Natural killer cell treated with Interleukin-12 subunit alpha and Interleukin-12 subunit beta and Interleukin-15 and Interleukin-18, amount 100 ng/mL, for 72 hours (primary cell): ENCODE data around the gene ANKRD13C. TPM values are rescaled to one million over a fixed set of nuclear protein-coding genes. Genes with fewer than 3 reads are reported as not detected.

ENCODE experiments used
- ATAC-seq, 2 donors: fragments of 150-1000 bp; cut with Tn5 transposase in 1 of 2; sonication (Bioruptor Pico), chemical (Tn5 transposase) in 1 of 2; 2 replicates each; pipeline ENCODE4 v1.10.0; 2021
- DNase-seq: peaks from one replicate; pipeline ENCODE4 v3.0.0; 2022; ENCODE audit warnings: low spot score
- H3K27ac Mint-ChIP-seq, 2 donors: 1 replicate in 1 of 2; 2 replicates in 1 of 2; pipeline ENCODE4 v1.8.0; 2022; ENCODE audit warnings: mixed read lengths in 2 of 2, mild to moderate bottlenecking in 1 of 2, moderate library complexity in 1 of 2
- H3K27me3 Mint-ChIP-seq, 2 donors: 1 replicate in 1 of 2; 2 replicates in 1 of 2; pipeline ENCODE4 v1.8.0; 2022; ENCODE audit warnings: mixed read lengths in 2 of 2
- H3K36me3 Mint-ChIP-seq: one replicate; pipeline ENCODE4 v1.8.0; 2022; ENCODE audit warnings: mixed read lengths
- H3K4me1 Mint-ChIP-seq, 2 donors: 1 replicate in 1 of 2; 2 replicates in 1 of 2; pipeline ENCODE4 v1.8.0; 2022; ENCODE audit warnings: low read depth in 2 of 2, mixed read lengths in 2 of 2, mild to moderate bottlenecking in 1 of 2
- H3K4me3 Mint-ChIP-seq: one replicate; pipeline ENCODE4 v1.8.0; 2022; ENCODE audit warnings: mixed read lengths
- H3K9me3 Mint-ChIP-seq: 2 replicates; pipeline ENCODE4 v1.8.0; 2022; ENCODE audit warnings: mixed read lengths
- total RNA-seq, 2 donors: library from RNA; stranded (reverse); gene quantifications; one replicate each; pipeline ENCODE4 v1.2.3, GENCODE V29; 2022

Gene ANKRD13C
- total RNA-seq, 2 donors from 2014 or later: 27.0 to 33.2 TPM

DNA sequence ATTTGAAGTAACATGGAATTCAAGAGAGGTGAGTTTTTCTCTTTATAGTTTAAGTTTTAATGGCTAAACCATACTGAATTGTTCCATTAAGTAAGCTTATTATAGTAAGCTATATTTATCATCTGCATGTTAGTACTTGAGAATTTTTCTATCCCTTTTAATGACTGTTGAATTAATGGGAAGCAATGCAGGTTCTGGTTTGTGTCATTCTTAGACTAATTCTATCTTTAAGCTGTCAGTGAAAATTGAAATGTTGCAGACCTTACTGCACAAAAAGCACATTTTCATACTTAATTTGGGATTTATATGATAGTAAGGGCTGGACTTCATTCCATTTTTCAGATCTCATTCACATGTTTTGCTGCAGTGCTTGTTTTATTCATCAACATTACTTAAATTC lies 107.4 kb downstream of the ANKRD13C start:
- Mint-ChIP-seq H3K27ac (peak overlapping the region in 1 of 2 donors; percentile 92), H3K9me3 (no peaks in the 10 kb centered on the region), H3K36me3 (peaks cover 50% of the 10 kb centered on the region), H3K27me3 (no peaks in the 10 kb centered on the region), H3K4me3 (no peak overlapping the region), H3K4me1 (peaks cover 14 to 29% of the 10 kb centered on the region in 2 donors)
- DNase-seq: no peak
- no peak for ATAC-seq

DNA sequence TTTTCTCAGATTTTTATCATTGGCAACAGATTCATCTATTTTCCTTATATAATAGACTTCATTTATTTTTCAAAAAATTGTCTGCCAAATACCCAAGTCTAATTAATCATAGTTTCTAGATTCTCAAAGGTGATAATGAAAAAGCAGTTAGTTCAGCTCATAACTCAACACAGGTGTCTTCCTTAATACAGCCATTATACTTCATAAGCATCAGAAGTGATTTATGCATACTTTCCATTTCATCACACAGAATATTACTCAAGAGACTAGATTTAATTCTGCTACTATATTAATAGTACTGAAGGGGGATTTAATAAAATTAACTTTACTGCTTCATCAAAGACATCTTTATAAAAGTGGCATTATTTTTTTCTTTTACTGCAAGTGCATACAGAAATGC lies 114.6 kb downstream of the ANKRD13C start:
- Mint-ChIP-seq H3K27ac (no peak overlapping the region), H3K9me3 (no peaks in the 10 kb centered on the region), H3K4me1 (peaks cover 0 to 4% of the 10 kb centered on the region in 2 donors), H3K4me3 (no peak overlapping the region), H3K27me3 (no peaks in the 10 kb centered on the region), H3K36me3 (peaks cover 33% of the 10 kb centered on the region)
- ATAC-seq (no peak), DNase-seq (no peak)

DNA sequence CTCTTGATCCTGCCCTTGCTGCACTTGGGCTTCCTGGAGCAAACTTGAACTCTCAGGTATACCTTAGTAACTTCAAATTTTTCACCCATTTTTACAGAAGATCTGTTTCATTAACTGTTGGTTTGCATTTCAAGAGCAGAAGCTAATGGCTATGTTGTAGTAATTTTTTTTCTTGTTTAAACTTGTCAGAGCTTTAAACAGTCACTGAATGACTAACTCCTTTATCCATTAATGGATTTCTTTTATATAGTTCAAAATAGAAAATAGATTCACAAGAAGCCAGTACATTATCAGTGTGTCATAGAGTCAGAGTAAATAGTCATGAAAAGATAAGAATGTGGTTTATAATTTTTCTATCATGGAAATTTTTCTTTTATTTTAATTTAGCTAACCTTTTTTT lies 119.8 kb downstream of the ANKRD13C start:
- peaks cover 5 to 8% of the 10 kb centered on the region in 2 donors for H3K4me1 Mint-ChIP-seq
- no peak overlapping the region for H3K27ac Mint-ChIP-seq
- H3K4me3 Mint-ChIP-seq: no peak overlapping the region
- H3K27me3 Mint-ChIP-seq: no peaks in the 10 kb centered on the region
- no peak for ATAC-seq
- DNase-seq: no peak
- H3K9me3 Mint-ChIP-seq: no peaks in the 10 kb centered on the region
- H3K36me3 Mint-ChIP-seq: peaks cover 32% of the 10 kb centered on the region

DNA sequence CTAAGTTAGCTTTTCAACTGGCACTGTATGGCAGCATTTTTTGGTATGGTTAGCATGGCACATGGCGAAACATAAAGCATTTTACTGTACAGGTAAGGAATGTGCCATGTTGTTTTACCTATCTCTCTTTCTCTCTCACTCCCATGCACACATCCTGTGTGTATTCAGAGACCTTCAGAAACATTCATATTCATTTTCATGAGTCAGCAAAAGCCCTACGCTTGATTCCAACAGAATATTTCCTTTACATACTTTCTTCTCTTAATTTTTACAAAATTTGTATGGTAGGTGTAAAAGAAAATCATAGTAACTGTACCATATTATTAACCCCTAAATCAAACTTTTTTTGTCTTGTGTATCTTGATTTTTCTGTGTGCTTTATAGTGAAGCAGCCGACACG lies 123.0 kb downstream of the ANKRD13C start:
- no peak for ATAC-seq
- DNase-seq: no peak
- Mint-ChIP-seq H3K36me3 (peaks cover 35% of the 10 kb centered on the region), H3K4me1 (peaks cover 25 to 30% of the 10 kb centered on the region in 2 donors), H3K4me3 (no peak overlapping the region), H3K27me3 (no peaks in the 10 kb centered on the region), H3K27ac (no peak overlapping the region), H3K9me3 (no peaks in the 10 kb centered on the region)

DNA sequence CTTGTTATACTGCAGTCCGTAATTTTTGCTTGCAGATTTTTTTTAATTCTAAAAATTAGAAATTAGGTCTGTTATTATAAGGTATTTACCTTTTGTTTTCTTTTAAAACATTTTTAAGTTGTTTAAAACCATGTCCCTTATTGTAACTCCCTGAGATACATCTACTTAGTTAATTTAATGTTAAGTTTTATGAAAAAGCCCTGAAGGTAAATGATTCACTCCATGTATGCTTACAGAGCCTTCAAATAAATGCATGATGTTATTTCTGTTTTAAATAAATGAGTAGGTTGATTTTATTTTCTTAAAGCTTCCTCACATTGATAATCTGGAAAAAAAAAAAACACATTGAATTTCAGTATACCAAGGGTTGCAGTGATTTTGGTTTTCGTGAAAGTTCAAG lies 125.9 kb downstream of the ANKRD13C start:
- ATAC-seq (no peak), DNase-seq (no peak)
- H3K27me3 Mint-ChIP-seq: no peaks in the 10 kb centered on the region
- H3K4me3 Mint-ChIP-seq: no peak overlapping the region
- H3K36me3 Mint-ChIP-seq: peaks cover 39% of the 10 kb centered on the region
- H3K27ac Mint-ChIP-seq: peak overlapping the region; percentile 69 to 83
- H3K9me3 Mint-ChIP-seq: no peaks in the 10 kb centered on the region
- peaks cover 31 to 43% of the 10 kb centered on the region in 2 donors for H3K4me1 Mint-ChIP-seq

DNA sequence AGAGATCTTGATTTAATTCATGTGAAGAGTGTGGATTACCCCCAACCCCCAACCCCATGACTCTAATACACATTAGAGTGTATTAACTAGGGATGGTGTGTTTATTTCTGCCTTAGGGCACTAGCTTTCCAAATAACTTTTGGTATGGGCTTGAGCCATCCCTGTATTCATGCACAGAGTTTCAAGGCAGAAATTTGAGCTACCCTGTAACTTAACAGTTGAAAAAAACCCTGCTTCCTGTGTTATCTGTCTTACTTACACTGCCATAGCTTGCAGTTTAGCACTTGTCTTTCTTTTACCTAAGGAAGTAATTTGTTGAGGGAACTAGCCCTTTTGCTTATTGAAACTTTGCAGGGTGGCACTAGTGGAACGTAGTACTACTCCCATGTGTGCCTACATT lies 127.1 kb downstream of the ANKRD13C start:
- peak overlapping the region; percentile 69 to 83 for H3K27ac Mint-ChIP-seq
- H3K4me1 Mint-ChIP-seq: peaks cover 37 to 55% of the 10 kb centered on the region in 2 donors
- ATAC-seq (peak; percentile 53 to 60), DNase-seq (no peak)
- H3K36me3 Mint-ChIP-seq: peaks cover 37% of the 10 kb centered on the region
- peak overlapping the region; percentile 32 for H3K4me3 Mint-ChIP-seq
- H3K27me3 Mint-ChIP-seq: no peaks in the 10 kb centered on the region
- H3K9me3 Mint-ChIP-seq: no peaks in the 10 kb centered on the region

DNA sequence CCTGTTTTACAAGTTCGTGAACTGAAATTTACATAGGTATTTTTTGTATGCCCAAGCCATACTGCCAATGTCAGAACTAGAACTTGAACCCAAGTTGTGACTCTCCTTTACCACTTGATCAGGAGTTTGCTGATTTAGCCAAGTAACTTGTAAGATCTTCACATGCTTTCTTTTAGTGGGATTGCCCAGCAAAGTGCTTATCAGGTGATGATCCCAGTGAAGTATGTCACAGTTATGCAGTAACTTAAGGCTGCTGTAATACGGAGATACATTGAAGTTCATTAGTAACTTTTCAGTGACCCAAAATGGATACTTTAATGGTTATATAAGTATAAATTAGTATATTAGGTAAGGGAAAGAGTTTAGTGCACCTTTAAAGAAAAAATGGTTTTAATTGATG lies 129.6 kb downstream of the ANKRD13C start:
- H3K27me3 Mint-ChIP-seq: no peaks in the 10 kb centered on the region
- peaks cover 42 to 68% of the 10 kb centered on the region in 2 donors for H3K4me1 Mint-ChIP-seq
- H3K36me3 Mint-ChIP-seq: peaks cover 26% of the 10 kb centered on the region
- no peaks in the 10 kb centered on the region for H3K9me3 Mint-ChIP-seq
- DNase-seq: no peak
- H3K27ac Mint-ChIP-seq: peak overlapping the region in 1 of 2 donors; percentile 90
- ATAC-seq: no peak
- H3K4me3 Mint-ChIP-seq: no peak overlapping the region

DNA sequence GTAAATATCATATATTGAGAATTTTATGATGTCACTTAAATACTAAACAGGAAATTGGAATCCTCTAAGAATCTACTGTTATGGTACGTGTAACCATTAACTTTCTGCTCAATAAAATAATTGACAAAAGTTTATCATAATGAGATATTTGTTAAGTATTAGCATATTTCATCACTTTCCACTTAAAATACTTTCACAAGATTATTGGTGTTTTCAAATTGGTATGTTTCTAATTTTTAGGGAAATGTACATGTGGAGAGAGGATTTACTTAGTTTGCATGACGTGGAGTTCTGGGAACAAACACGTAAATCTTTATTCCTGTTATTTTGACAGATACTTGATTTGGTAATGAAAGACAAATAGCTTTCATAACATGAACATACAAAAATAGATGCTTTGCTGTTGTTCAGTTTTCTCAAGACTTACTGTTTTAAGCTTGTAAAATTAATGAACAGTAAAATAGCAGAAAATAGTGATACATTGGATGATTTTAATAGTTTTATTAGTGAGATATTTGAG lies 131.7 kb downstream of the ANKRD13C start:
- Mint-ChIP-seq H3K4me1 (peaks cover 39 to 59% of the 10 kb centered on the region in 2 donors), H3K4me3 (peak overlapping the region; percentile 88), H3K27me3 (no peaks in the 10 kb centered on the region), H3K9me3 (no peaks in the 10 kb centered on the region), H3K27ac (peak overlapping the region; percentile 90 to 97), H3K36me3 (peaks cover 19% of the 10 kb centered on the region)
- no peak for DNase-seq
- no peak for ATAC-seq

DNA sequence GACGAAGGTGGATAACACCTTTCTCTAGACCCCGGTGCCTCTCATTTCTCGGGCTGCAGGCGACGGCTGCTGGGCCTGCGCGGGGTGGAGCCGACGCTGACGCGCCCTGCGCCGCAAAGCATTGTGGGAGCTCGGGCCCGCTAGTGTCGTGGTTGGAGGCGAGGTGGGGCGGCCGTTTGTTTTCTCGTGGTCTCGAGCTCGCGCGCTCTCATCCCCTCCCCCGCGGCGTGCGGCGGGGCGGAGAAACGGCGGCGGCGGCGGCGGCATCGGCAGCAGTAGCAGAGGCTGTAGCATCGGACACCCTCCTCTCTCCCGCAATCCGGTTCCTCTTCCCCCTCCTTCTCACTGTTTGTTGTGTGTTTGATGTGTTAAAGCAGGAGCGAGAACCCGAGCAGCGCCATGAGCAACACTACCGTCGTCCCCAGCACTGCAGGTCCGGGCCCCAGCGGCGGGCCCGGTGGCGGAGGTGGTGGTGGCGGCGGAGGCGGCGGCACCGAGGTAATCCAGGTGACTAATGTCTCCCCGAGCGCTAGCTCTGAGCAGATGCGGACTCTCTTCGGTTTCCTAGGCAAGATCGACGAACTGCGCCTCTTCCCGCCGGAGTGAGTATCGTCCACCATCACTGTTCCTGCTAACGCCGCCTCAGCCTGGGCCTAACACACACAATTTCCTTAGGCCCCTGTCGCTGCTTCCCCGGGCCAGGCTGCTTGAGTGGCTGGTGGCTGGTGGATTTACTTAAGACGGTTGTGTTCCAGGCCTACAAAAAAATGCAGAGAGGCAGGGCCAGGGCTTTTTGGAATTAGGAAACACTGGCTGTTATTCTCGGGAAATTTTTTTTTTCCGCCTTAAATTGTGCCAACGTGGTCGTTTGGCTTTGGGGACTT lies 133.0 kb downstream of the ANKRD13C start, which contains the start of gene SRSF11:
Gene SRSF11 (plus strand): TSS at position 143 of the 884 bp plus-strand sequence. CDS start 257 bp downstream, at position 400.
- DNase-seq: peak; percentile 95
- H3K27ac Mint-ChIP-seq: peak within 1 kb of the TSS; percentile 90 to 97
- H3K27me3 Mint-ChIP-seq: no peaks in the 10 kb centered on the region
- H3K4me1 Mint-ChIP-seq: peaks cover 32 to 46% of the 10 kb centered on the region in 2 donors
- no peaks in the 10 kb centered on the region for H3K9me3 Mint-ChIP-seq
- H3K36me3 Mint-ChIP-seq: peaks cover 19% of the 10 kb centered on the region
- peak within 1 kb of the TSS; percentile 88 for H3K4me3 Mint-ChIP-seq
- ATAC-seq: peak; percentile 99 to 100

DNA sequence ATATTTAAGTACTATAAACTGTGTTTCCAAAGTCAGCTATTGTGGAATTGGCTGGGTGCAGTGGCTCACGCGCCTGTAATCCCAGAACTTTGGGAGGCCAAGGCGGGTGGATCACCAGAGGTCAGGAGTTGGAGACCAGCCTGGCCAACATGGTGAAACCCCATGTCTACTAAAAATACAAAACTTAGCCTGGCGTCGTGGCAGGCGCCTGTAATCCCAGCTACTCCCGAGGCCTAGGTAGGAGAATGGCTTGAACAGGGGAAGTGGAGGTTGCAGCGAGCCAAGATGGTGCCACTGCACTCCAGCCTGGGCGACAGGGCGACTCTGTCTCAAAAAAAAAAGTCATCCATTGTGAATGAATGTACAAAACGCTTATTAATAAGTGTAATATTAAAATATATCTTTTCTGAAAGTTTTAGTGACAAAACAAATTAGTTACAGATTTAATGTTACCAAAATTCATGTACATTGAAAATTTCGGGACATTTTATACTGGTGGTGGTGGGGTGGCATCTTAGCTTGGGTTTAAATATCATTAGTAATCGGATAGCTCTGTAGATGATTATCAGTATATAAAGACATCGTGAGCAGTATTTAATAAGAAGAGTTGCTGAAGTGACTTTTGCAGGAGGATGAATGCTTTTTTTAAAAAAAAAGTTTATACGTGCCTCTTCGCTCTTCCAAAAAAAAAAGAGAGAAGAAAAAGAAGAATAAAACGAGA lies 133.8 kb downstream of the ANKRD13C start:
- ATAC-seq (no peak), DNase-seq (no peak)
- Mint-ChIP-seq H3K4me1 (peaks cover 32 to 46% of the 10 kb centered on the region in 2 donors), H3K4me3 (peak overlapping the region; percentile 88), H3K27me3 (no peaks in the 10 kb centered on the region), H3K27ac (peak overlapping the region; percentile 90 to 97), H3K36me3 (peaks cover 19% of the 10 kb centered on the region), H3K9me3 (no peaks in the 10 kb centered on the region)

DNA sequence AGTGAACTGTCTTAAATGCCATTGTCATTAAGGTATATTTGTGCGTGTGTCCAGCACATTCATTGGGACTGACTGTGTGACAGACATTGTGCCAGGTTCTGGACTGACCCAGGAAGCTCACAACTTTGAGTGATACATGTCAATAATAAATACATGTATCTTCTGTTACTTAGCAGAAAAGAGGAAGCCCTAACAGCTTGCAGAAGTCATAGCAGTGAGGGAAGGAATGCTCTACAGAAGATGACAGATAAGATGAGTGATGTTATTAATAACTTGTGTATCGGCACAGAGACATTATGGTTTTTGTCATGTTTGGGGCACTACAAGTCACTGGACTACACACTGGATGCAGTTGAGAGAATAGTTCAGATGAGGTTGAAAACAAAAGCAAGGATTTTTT lies 134.5 kb downstream of the ANKRD13C start:
- ATAC-seq: no peak
- Mint-ChIP-seq H3K36me3 (peaks cover 19% of the 10 kb centered on the region), H3K27ac (peak overlapping the region; percentile 90 to 97), H3K9me3 (no peaks in the 10 kb centered on the region), H3K4me1 (peaks cover 32 to 46% of the 10 kb centered on the region in 2 donors), H3K27me3 (no peaks in the 10 kb centered on the region), H3K4me3 (peak overlapping the region; percentile 88)
- no peak for DNase-seq

DNA sequence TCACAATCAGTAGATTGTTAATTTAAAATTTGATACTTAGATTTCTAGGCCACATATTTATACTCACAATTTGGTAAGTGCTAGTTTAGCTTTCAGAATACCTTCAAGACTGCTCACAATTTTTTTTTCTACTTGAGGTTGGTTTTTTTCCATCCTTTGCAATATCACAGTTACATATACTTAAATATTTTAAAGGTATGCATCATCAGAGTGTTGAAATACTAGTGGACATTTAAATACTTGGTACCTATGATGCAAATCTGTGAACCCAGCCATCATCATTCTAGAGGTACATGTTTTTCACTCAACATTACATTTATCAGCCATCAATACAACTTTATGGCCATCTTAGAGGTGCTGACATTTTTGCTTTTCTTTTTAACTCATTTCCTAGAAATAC lies 143.0 kb downstream of the ANKRD13C start:
- Mint-ChIP-seq H3K4me3 (no peak overlapping the region), H3K4me1 (peaks cover 15 to 24% of the 10 kb centered on the region in 2 donors), H3K27me3 (no peaks in the 10 kb centered on the region), H3K36me3 (no peaks in the 10 kb centered on the region), H3K27ac (no peak overlapping the region), H3K9me3 (no peaks in the 10 kb centered on the region)
- no peak for DNase-seq
- no peak for ATAC-seq

DNA sequence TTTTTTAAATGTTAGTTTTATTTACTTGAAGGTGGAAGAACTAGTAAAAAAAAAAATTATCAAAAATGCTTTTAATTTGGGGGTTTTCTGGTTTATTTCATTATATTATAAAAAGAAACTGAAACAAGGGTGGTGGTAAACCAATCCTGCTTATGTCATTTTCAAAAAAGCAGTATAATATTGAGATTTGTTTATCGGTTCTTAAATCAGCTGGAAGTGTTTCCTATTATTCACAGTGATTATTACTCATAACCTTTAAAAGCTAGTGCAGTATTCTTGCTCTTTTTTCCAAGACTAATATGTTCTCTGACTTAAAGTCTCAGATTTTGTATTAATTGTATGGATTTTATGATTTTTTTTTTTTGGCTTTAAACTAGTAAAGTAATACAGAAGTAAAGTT lies 143.7 kb downstream of the ANKRD13C start:
- peaks cover 15 to 24% of the 10 kb centered on the region in 2 donors for H3K4me1 Mint-ChIP-seq
- DNase-seq (no peak), ATAC-seq (no peak)
- H3K4me3 Mint-ChIP-seq: no peak overlapping the region
- H3K9me3 Mint-ChIP-seq: no peaks in the 10 kb centered on the region
- no peaks in the 10 kb centered on the region for H3K36me3 Mint-ChIP-seq
- H3K27ac Mint-ChIP-seq: no peak overlapping the region
- H3K27me3 Mint-ChIP-seq: no peaks in the 10 kb centered on the region
